Measurements from ENCODE around the gene SCAMP2. TPM values are rescaled to one million over a fixed set of nuclear protein-coding genes. Genes with fewer than 3 reads are reported as not detected.
A peak's percentile ranks its signal among the peaks of the same experiment; 100 is the strongest.

SCAMP2 gene
- total RNA-seq, 2 experiments from 2014 or later: 56.1 to 56.9 TPM

- intact Hi-C loops (cut with DNase I, micrococcal nuclease): loop anchor here in 1 of 2 experiments (2.0 kb wide), 2 partner anchors 34 to 64 kb away; partner anchors contain the start of genes SCAMP2 and ULK3
- DNase-seq (peak; percentile 42 to 86 (median 64)), ATAC-seq (ENCODE audit: poor library complexity) (peak; percentile 72)
- Histone ChIP-seq H3K4me1 (ENCODE audit: insufficient read depth, low read length) (peaks cover 38% of the 10 kb centered on the region), H3K27me3 (ENCODE audit: control insufficient read depth in 1 of 2, insufficient read depth in 2 of 2, low read length in 2 of 2) (no peaks in the 10 kb centered on the region), H3K4me3 (ENCODE audit: low read length) (peak within 1 kb of the TSS; percentile 95), H3K9me3 (ENCODE audit: control insufficient read depth in 1 of 2, insufficient read depth in 1 of 2, low read length in 2 of 2) (no peaks in the 10 kb centered on the region), H3K36me3 (ENCODE audit: insufficient read depth, low read length) (peaks cover 26% of the 10 kb centered on the region), H3K27ac (ENCODE audit: low read depth in 1 of 2, low read length in 2 of 2) (peak within 1 kb of the TSS; percentile 68 to 80)
- TF ChIP-seq CTCF (IDR thresholded peaks at IDR 0.05): no peak
- no peaks in the 10 kb centered on the region for H3K27me3 Mint-ChIP-seq
- peak within 1 kb of the TSS; percentile 99 for H3K4me3 Mint-ChIP-seq
- POLR2A ChIA-PET: interaction anchor here (0.6 to 3.0 kb wide), 28 partner anchors 9 to 548 kb away, joined by 3 to 21 read pairs (median 5); partner anchors contain the start of genes C15orf39, COX5A, MPI and RPP25
- H3K9me3 Mint-ChIP-seq: no peaks in the 10 kb centered on the region
- H3K36me3 Mint-ChIP-seq (ENCODE audit: low read depth): peaks cover 46% of the 10 kb centered on the region
- H3K27ac Mint-ChIP-seq: peak within 1 kb of the TSS; percentile 99
- CTCF ChIA-PET: interaction anchor here (0.6 to 2.4 kb wide), 11 partner anchors 12 to 275 kb away, joined by 3 to 6 read pairs (median 4); partner anchors contain the start of gene SCAMP5
- H3K4me1 Mint-ChIP-seq (ENCODE audit: low read depth): peaks cover 42% of the 10 kb centered on the region
Observed at GRCh38 chr15:74906450-74907162, 33.4 kb upstream of the SCAMP2 start, which contains the start of gene FAM219B. FAM219B (minus strand) TSS chr15:74906851; CDS start chr15:74906800, 51 bp downstream.

- CTCF ChIA-PET: interaction anchor here (0.6 to 2.4 kb wide), 10 partner anchors 11 to 274 kb away, joined by 3 to 6 read pairs (median 4); partner anchors contain the start of gene SCAMP5
- no peaks in the 10 kb centered on the region for H3K9me3 Mint-ChIP-seq
Observed at GRCh38 chr15:74906067-74906449, 32.9 kb upstream of the SCAMP2 start.

More at GRCh38 chr15:74906067-74906449, 32.9 kb upstream of the SCAMP2 start:
- Mint-ChIP-seq H3K27me3 (no peaks in the 10 kb centered on the region), H3K4me3 (peak overlapping the region; percentile 90), H3K4me1 (ENCODE audit: low read depth) (peaks cover 46% of the 10 kb centered on the region), H3K36me3 (ENCODE audit: low read depth) (peaks cover 48% of the 10 kb centered on the region), H3K27ac (peak overlapping the region; percentile 99)
- DNase-seq (peak in 6 of 14 experiments; percentile 16 to 52 (median 36)), ATAC-seq (ENCODE audit: poor library complexity) (peak; percentile 43)
- intact Hi-C loops (cut with DNase I, micrococcal nuclease): loop anchor here in 1 of 2 experiments (2.0 kb wide), 2 partner anchors 33 to 63 kb away; partner anchors contain the start of genes SCAMP2 and ULK3
- H3K27me3 ChIP-seq (ENCODE audit: control insufficient read depth in 1 of 2, insufficient read depth in 2 of 2, low read length in 2 of 2): no peaks in the 10 kb centered on the region
- H3K4me1 ChIP-seq (ENCODE audit: insufficient read depth, low read length): peaks cover 43% of the 10 kb centered on the region
- H3K4me3 ChIP-seq (ENCODE audit: low read length): peak overlapping the region; percentile 95
- no peak for TF ChIP-seq CTCF (IDR thresholded peaks at IDR 0.05)
- POLR2A ChIA-PET: interaction anchor here (0.7 to 3.0 kb wide), 26 partner anchors 8 to 548 kb away, joined by 3 to 21 read pairs (median 5); partner anchors contain the start of genes C15orf39, COX5A, MPI and RPP25
- peaks cover 29% of the 10 kb centered on the region for H3K36me3 ChIP-seq (ENCODE audit: insufficient read depth, low read length)
- no peaks in the 10 kb centered on the region for H3K9me3 ChIP-seq (ENCODE audit: control insufficient read depth in 1 of 2, insufficient read depth in 1 of 2, low read length in 2 of 2)
- H3K27ac ChIP-seq (ENCODE audit: low read depth in 1 of 2, low read length in 2 of 2): peak overlapping the region; percentile 68 to 78
